ENCODE data around the gene ATP6V0C. TPM values are rescaled to one million over a fixed set of nuclear protein-coding genes. Genes with fewer than 3 reads are reported as not detected.
A peak's percentile ranks its signal among the peaks of the same experiment; 100 is the strongest.

The ATP6V0C gene
- total and polyA plus RNA-seq, 2 of the 13 experiments (the other 11 are each of a cell fraction or from before 2014, with no cell fraction given), result 10.4 to 20.1 TPM

DNA sequence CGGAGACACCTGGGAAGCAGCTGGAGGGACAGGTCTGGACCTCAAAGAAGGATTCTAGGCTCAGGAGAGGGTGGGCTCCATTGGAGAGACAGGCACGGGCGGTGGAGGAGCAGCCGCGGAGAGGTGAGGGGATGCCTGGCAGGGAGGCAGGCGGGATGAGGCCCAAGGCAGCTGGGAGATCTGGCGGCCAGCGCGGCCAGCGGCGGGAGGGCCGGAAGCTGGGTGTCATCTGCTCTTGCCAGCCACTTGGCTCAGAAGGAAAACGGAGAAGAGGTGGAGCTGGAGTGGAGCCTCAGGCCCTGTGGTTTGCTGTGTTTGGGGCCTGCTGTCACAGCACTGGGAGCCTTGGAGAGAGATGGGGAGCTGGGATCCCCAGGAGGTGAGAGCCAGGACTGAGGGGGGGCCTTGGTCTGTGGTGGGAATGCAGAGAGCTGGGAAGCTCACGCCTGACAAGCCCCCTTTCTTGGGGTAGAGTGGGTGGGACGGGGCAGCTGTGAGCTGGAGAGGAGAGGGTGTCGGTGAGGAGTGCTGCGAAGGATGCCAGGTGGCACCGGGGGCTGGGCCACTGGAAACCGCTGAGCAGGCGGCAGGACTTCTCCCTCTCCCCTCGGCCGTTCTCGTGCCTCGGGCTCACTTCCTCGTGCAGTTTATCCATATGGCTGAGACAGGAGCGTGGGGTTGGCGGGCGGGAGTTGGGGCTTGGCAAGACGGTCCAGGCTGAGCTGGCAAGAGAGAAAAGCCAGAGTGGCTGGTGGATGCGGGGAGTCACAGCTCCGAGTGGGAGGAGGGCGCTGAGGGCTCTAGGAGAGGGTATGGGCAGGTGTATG, 30.8 kb upstream of the ATP6V0C start:
- FAIRE-seq, result no peak
- WGBS (ENCODE audit: low lambda C conversion rate), result 91% methylated on average over 32 of the region's 32 CpGs
- intact Hi-C loops (cut with micrococcal nuclease; ENCODE audit: unreplicated experiment), result no loop called here
- Histone ChIP-seq H3K27me3 (ENCODE audit: control insufficient read depth in 1 of 2, insufficient read depth in 2 of 2, low read length in 2 of 2) (no peaks in the 10 kb centered on the region), H2AFZ (ENCODE audit: low read length) (no peak overlapping the region), H3K9ac (ENCODE audit: insufficient read depth, low read depth, low read length) (no peak overlapping the region), H4K20me1 (ENCODE audit: insufficient read depth, low read length) (peaks cover 31% of the 10 kb centered on the region), H3K9me3 (ENCODE audit: low read length) (no peaks in the 10 kb centered on the region), H3K4me3 (replicated peaks in 1 of 3; ENCODE audit: insufficient read depth in 1 of 3, low read depth in 2 of 3, low read length in 3 of 3) (no peak overlapping the region), H3K36me3 (replicated peaks in 1 of 2; ENCODE audit: control insufficient read depth in 1 of 2, insufficient read depth in 2 of 2, low read length in 2 of 2) (peaks cover 2 to 5% of the 10 kb centered on the region in 2 experiments; a peak in 2 of 5 replicates), H3K4me1 (ENCODE audit: insufficient read depth, low read length) (peaks cover 63% of the 10 kb centered on the region), H3K4me2 (ENCODE audit: low read depth, low read length) (no peak overlapping the region; the same call in 1 of the 2 replicates), H3K27ac (ENCODE audit: extremely low read length, insufficient read depth, low read length) (no peak overlapping the region), H3K79me2 (ENCODE audit: insufficient read depth, low read length) (peaks cover 56% of the 10 kb centered on the region)
- CTCF ChIA-PET (ENCODE audit: low intra/inter-chr PET ratio, low total read pairs), result no interaction called here
- POLR2A ChIA-PET, result no interaction called here
- BruUV-seq (replicated peaks), result no TSS peak
- ATAC-seq, result no peak
- TF ChIP-seq XBP1 (CRISPR knock-in tag; IDR thresholded peaks at IDR 0.05) (no peak), ZNF549 (CRISPR knock-in tag; IDR thresholded peaks at IDR 0.05) (no peak), RBFOX2 (IDR thresholded peaks at IDR 0.05; ENCODE audit: low read depth, low read length) (0 out of 2 replicates have a peak, but pooled peaks have one; percentile 21), ERF (CRISPR knock-in tag; IDR thresholded peaks at IDR 0.05) (no peak), FIP1L1 (IDR thresholded peaks at IDR 0.05; ENCODE audit: borderline replicate concordance, insufficient read depth, low read depth, low read length) (no peak), RCOR2 (CRISPR knock-in tag; IDR thresholded peaks at IDR 0.05) (no peak), CREM (IDR thresholded peaks at IDR 0.05) (no peak), CREM (CRISPR knock-in tag; IDR thresholded peaks at IDR 0.05) (no peak), ZNF207 (IDR thresholded peaks at IDR 0.05; ENCODE audit: borderline replicate concordance) (no peak)
- TF ChIP-seq, protein P1, sequence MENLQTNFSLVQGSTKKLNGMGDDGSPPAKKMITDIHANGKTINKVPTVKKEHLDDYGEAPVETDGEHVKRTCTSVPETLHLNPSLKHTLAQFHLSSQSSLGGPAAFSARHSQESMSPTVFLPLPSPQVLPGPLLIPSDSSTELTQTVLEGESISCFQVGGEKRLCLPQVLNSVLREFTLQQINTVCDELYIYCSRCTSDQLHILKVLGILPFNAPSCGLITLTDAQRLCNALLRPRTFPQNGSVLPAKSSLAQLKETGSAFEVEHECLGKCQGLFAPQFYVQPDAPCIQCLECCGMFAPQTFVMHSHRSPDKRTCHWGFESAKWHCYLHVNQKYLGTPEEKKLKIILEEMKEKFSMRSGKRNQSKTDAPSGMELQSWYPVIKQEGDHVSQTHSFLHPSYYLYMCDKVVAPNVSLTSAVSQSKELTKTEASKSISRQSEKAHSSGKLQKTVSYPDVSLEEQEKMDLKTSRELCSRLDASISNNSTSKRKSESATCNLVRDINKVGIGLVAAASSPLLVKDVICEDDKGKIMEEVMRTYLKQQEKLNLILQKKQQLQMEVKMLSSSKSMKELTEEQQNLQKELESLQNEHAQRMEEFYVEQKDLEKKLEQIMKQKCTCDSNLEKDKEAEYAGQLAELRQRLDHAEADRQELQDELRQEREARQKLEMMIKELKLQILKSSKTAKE (CRISPR knock-in tag; IDR thresholded peaks at IDR 0.05; ENCODE audit: borderline replicate concordance), result no peak
- TF ChIP-seq, protein P2, sequence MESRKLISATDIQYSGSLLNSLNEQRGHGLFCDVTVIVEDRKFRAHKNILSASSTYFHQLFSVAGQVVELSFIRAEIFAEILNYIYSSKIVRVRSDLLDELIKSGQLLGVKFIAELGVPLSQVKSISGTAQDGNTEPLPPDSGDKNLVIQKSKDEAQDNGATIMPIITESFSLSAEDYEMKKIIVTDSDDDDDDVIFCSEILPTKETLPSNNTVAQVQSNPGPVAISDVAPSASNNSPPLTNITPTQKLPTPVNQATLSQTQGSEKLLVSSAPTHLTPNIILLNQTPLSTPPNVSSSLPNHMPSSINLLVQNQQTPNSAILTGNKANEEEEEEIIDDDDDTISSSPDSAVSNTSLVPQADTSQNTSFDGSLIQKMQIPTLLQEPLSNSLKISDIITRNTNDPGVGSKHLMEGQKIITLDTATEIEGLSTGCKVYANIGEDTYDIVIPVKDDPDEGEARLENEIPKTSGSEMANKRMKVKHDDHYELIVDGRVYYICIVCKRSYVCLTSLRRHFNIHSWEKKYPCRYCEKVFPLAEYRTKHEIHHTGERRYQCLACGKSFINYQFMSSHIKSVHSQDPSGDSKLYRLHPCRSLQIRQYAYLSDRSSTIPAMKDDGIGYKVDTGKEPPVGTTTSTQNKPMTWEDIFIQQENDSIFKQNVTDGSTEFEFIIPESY (CRISPR knock-in tag; IDR thresholded peaks at IDR 0.05), result peak; percentile 82
- in situ Hi-C loops (cut with HindIII; ENCODE audit: extremely low pct_ligation_motif_present, low pct_unique_long_range_greater_than_20kb), result no loop called here
- no peak for DNase-seq (ENCODE audit: low spot score)
